HEK293 (cell line): ENCODE results near the gene CRCP.

ENCODE experiments used
- CTCF ChIA-PET: fragments of 350-600 bp; formaldehyde crosslinking; extraction: SDS; loops from one replicate; lab custom pipeline; 2021; ENCODE audit warnings: antibody characterized with exemption; lab: Yijun Ruan, JAX
- POLR2A ChIA-PET: fragments of 300-600 bp; formaldehyde crosslinking; extraction: SDS; loops from one replicate; lab custom pipeline; 2020; ENCODE audit warnings: antibody characterized with exemption, inconsistent platforms; lab: Yijun Ruan, JAX
- H3K27ac ChIP-seq: fragments of 200-500 bp; sonication (Bioruptor generic); 2 replicates; pipeline ENCODE4 v1.5.1; 2014; ENCODE audit warnings: low read depth, low read length, control low read depth, inconsistent platforms; ENCODE audit errors: extremely low read depth
- H3K36me3 ChIP-seq, 2 experiments: fragments of 200-500 bp in 1 of 2; sonication (Bioruptor generic) in 1 of 2; 1 replicate in 1 of 2; 2 replicates in 1 of 2; pipeline ENCODE4 v1.5.1; 2014 to 2017; ENCODE audit warnings: inconsistent platforms in 2 of 2, low read length in 2 of 2; ENCODE audit not compliant: control insufficient read depth in 2 of 2, insufficient read depth in 1 of 2
- H3K4me1 ChIP-seq: fragments of 200-500 bp; sonication (Bioruptor generic); 2 replicates; pipeline ENCODE4 v1.5.1; 2014; ENCODE audit warnings: mild to moderate bottlenecking, low read length, inconsistent platforms; ENCODE audit not compliant: control insufficient read depth, insufficient read depth
- H3K4me3 ChIP-seq: 2 replicates; pipeline ENCODE4 v1.5.1; 2011; ENCODE audit warnings: low read depth, mild to moderate bottlenecking, control low read depth, low read length, moderate library complexity
- H3K9me3 ChIP-seq: fragments of 200-500 bp; sonication (Bioruptor generic); 2 replicates; pipeline ENCODE4 v1.5.1; 2014; ENCODE audit warnings: low read depth, low read length, inconsistent platforms; ENCODE audit not compliant: control insufficient read depth, insufficient read depth
- GLIS1 ChIP-seq: fragments of 450-650 bp; formaldehyde crosslinking; IDR thresholded peaks from 2 replicates; pipeline ENCODE4 v1.5.1; 2016; ENCODE audit warnings: missing biosample characterization, missing genetic modification characterization
- KLF1 ChIP-seq: fragments of 450-650 bp; formaldehyde crosslinking; IDR thresholded peaks from 2 replicates; pipeline ENCODE4 v1.5.1; 2016; ENCODE audit warnings: missing biosample characterization, missing genetic modification characterization
- REPIN1 ChIP-seq: fragments of 450-650 bp; formaldehyde crosslinking; IDR thresholded peaks from 2 replicates; pipeline ENCODE4 v1.5.1; 2017; ENCODE audit warnings: missing biosample characterization, missing genetic modification characterization, low read depth
- SALL2 ChIP-seq: fragments of 450-650 bp; formaldehyde crosslinking; IDR thresholded peaks from 2 replicates; pipeline ENCODE4 v1.5.0; 2017; ENCODE audit warnings: missing biosample characterization, mild to moderate bottlenecking, missing genetic modification characterization, borderline replicate concordance
- ZBTB21 ChIP-seq: fragments of 450-650 bp; formaldehyde crosslinking; IDR thresholded peaks from 2 replicates; pipeline ENCODE4 v1.5.1; 2017; ENCODE audit warnings: missing biosample characterization, missing genetic modification characterization
- ZIC2 ChIP-seq: fragments of 450-650 bp; formaldehyde crosslinking; IDR thresholded peaks from 2 replicates; pipeline ENCODE4 v1.5.1; 2016; ENCODE audit warnings: missing biosample characterization, missing genetic modification characterization
- ZNF169 ChIP-seq: fragments of 450-650 bp; formaldehyde crosslinking; IDR thresholded peaks from 2 replicates; pipeline ENCODE4 v1.5.1; 2016; ENCODE audit warnings: missing biosample characterization, missing genetic modification characterization
- ZNF174 ChIP-seq: fragments of 450-650 bp; formaldehyde crosslinking; IDR thresholded peaks from 2 replicates; pipeline ENCODE4 v1.5.0; 2017; ENCODE audit warnings: missing biosample characterization, mild to moderate bottlenecking, missing genetic modification characterization
- ZNF184 ChIP-seq: fragments of 450-650 bp; IDR thresholded peaks from 2 replicates; pipeline ENCODE4 v1.5.1; 2018; ENCODE audit warnings: missing biosample characterization, mild to moderate bottlenecking, missing genetic modification characterization
- ZNF23 ChIP-seq: fragments of 450-650 bp; formaldehyde crosslinking; IDR thresholded peaks from 2 replicates; pipeline ENCODE4 v1.5.1; 2016; ENCODE audit warnings: missing biosample characterization, missing genetic modification characterization, borderline replicate concordance
- ZNF302 ChIP-seq: fragments of 450-650 bp; formaldehyde crosslinking; IDR thresholded peaks from 2 replicates; pipeline ENCODE4 v1.5.1; 2016; ENCODE audit warnings: missing biosample characterization, missing genetic modification characterization, low read depth
- ZNF521 ChIP-seq: fragments of 450-650 bp; formaldehyde crosslinking; IDR thresholded peaks from 2 replicates; pipeline ENCODE4 v1.5.1; 2017; ENCODE audit warnings: missing biosample characterization, mild to moderate bottlenecking, missing genetic modification characterization
- ZNF544 ChIP-seq: fragments of 450-650 bp; formaldehyde crosslinking; IDR thresholded peaks from 2 replicates; pipeline ENCODE4 v1.5.0; 2017; ENCODE audit warnings: missing biosample characterization, missing genetic modification characterization
- ZNF558 ChIP-seq: fragments of 450-650 bp; formaldehyde crosslinking; IDR thresholded peaks from 2 replicates; pipeline ENCODE4 v1.5.1; 2016; ENCODE audit warnings: missing biosample characterization, missing genetic modification characterization
- ZNF623 ChIP-seq: fragments of 450-650 bp; formaldehyde crosslinking; IDR thresholded peaks from 2 replicates; pipeline ENCODE4 v1.5.1; 2016; ENCODE audit warnings: missing biosample characterization, missing genetic modification characterization
- ZNF677 ChIP-seq: fragments of 450-650 bp; IDR thresholded peaks from 2 replicates; pipeline ENCODE4 v1.5.0; 2018; ENCODE audit warnings: missing biosample characterization, mild to moderate bottlenecking, missing genetic modification characterization, moderate library complexity
- ZNF701 ChIP-seq: fragments of 450-650 bp; formaldehyde crosslinking; IDR thresholded peaks from 2 replicates; pipeline ENCODE4 v1.5.1; 2016; ENCODE audit warnings: missing biosample characterization, missing genetic modification characterization
- ZNF776 ChIP-seq: fragments of 450-650 bp; formaldehyde crosslinking; IDR thresholded peaks from 2 replicates; pipeline ENCODE4 v1.5.0; 2017; ENCODE audit warnings: missing biosample characterization, missing genetic modification characterization, borderline replicate concordance
- ZNF843 ChIP-seq: fragments of 450-650 bp; formaldehyde crosslinking; IDR thresholded peaks from 2 replicates; pipeline ENCODE4 v1.5.1; 2016; ENCODE audit warnings: missing biosample characterization, missing genetic modification characterization
- TF ChIP-seq, protein P1 (sequence below): fragments of 450-650 bp; formaldehyde crosslinking; IDR thresholded peaks from 2 replicates; pipeline ENCODE4 v1.5.1; 2016; ENCODE audit warnings: missing biosample characterization, missing genetic modification characterization
- TF ChIP-seq, protein P2 (sequence below): fragments of 450-650 bp; formaldehyde crosslinking; IDR thresholded peaks from 2 replicates; pipeline ENCODE4 v1.5.1; 2016; ENCODE audit warnings: missing biosample characterization, missing genetic modification characterization
- TF ChIP-seq, protein P3 (sequence below): fragments of 450-650 bp; formaldehyde crosslinking; IDR thresholded peaks from 2 replicates; pipeline ENCODE4 v1.5.1; 2016; ENCODE audit warnings: missing biosample characterization, missing genetic modification characterization
- TF ChIP-seq, protein P4 (sequence below): fragments of 450-650 bp; formaldehyde crosslinking; IDR thresholded peaks from 2 replicates; pipeline ENCODE4 v1.5.1; 2016; ENCODE audit warnings: missing biosample characterization, missing genetic modification characterization

CRCP gene

DNA sequence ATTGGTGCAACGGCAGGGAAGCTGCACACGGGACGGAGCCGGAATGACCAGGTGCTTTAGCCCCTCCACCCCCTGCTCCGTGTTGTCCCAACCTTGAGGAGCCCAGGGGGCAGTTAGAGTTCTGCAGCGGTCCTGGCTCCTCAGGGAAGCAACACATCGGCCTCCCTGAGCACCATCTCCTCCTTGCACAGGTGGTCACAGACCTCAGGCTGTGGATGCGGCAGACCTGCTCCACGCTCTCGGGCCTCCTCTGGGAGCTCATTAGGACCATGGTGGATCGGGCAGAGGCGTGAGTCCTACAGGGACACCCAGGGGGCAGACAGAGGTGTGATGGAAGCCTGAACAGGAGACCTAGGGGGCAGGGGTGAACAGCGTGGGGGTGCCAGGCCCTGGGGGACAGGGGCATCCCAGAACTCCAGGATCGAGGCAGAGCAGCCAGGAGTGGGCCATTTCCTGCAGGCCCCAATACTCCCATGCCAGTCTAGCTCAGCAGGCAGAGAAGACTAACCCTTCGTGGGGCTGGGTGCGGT, 31.7 kb upstream of the CRCP start (continued):
- TF ChIP-seq ZNF521 (tag by site-specific recombination) (no peak), ZNF558 (tag by site-specific recombination) (no peak)

DNA sequence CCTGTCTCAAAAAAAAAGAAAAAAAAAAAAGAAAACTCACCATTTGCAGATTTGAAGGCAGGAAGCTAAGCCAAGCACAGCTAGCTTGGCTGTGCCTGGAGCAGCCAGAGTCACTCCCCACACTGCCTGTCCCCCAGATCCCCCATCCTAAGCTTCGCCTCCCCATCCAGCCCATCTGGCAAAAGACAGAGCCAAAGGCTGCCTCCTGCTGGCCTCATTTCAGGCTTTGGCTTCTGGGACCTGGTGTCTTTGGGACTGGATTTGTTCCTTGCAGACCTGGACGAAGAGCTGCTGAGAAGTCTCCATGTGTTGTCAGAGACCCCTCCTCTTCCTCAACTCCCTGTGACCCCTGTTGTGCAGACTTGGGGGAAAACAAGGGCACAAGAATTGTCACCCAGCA, 31.0 kb upstream of the CRCP start:
- TF ChIP-seq REPIN1 (tag by site-specific recombination) (no peak), ZNF174 (tag by site-specific recombination) (no peak), ZBTB21 (tag by site-specific recombination) (no peak), ZNF544 (tag by site-specific recombination) (no peak), ZNF169 (tag by site-specific recombination) (no peak), ZNF23 (tag by site-specific recombination) (no peak), ZNF623 (tag by site-specific recombination) (no peak), ZNF843 (tag by site-specific recombination) (no peak)
- TF ChIP-seq, protein P1, sequence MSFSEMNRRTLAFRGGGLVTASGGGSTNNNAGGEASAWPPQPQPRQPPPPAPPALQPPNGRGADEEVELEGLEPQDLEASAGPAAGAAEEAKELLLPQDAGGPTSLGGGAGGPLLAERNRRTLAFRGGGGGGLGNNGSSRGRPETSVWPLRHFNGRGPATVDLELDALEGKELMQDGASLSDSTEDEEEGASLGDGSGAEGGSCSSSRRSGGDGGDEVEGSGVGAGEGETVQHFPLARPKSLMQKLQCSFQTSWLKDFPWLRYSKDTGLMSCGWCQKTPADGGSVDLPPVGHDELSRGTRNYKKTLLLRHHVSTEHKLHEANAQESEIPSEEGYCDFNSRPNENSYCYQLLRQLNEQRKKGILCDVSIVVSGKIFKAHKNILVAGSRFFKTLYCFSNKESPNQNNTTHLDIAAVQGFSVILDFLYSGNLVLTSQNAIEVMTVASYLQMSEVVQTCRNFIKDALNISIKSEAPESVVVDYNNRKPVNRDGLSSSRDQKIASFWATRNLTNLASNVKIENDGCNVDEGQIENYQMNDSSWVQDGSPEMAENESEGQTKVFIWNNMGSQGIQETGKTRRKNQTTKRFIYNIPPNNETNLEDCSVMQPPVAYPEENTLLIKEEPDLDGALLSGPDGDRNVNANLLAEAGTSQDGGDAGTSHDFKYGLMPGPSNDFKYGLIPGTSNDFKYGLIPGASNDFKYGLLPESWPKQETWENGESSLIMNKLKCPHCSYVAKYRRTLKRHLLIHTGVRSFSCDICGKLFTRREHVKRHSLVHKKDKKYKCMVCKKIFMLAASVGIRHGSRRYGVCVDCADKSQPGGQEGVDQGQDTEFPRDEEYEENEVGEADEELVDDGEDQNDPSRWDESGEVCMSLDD (tag by site-specific recombination) = no peak
- TF ChIP-seq, protein P2, sequence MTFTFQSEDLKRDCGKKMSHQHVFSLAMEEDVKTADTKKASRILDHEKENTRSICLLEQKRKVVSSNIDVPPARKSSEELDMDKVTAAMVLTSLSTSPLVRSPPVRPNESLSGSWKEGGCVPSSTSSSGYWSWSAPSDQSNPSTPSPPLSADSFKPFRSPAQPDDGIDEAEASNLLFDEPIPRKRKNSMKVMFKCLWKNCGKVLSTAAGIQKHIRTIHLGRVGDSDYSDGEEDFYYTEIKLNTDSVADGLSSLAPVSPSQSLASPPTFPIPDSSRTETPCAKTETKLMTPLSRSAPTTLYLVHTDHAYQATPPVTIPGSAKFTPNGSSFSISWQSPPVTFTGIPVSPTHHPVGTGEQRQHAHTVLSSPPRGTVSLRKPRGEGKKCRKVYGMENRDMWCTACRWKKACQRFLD (tag by site-specific recombination) = no peak
- POLR2A ChIA-PET = interaction anchor here (1.1 kb wide), 1 partner anchor 8 kb away, joined by 8 read pairs; the partner anchor contains the start of gene ASL
- H3K4me1 ChIP-seq = no peaks in the 10 kb centered on the region
- no peak overlapping the region for H3K27ac ChIP-seq
- H3K9me3 ChIP-seq = no peaks in the 10 kb centered on the region
- H3K36me3 ChIP-seq = no peaks in the 10 kb centered on the region; a peak in 1 of 3 replicates
- H3K4me3 ChIP-seq = no peak overlapping the region
- CTCF ChIA-PET = interaction anchor here (0.6 to 0.7 kb wide), 2 partner anchors 12 to 404 kb away, joined by 3 to 4 read pairs; no protein-coding TSS in a partner anchor

DNA sequence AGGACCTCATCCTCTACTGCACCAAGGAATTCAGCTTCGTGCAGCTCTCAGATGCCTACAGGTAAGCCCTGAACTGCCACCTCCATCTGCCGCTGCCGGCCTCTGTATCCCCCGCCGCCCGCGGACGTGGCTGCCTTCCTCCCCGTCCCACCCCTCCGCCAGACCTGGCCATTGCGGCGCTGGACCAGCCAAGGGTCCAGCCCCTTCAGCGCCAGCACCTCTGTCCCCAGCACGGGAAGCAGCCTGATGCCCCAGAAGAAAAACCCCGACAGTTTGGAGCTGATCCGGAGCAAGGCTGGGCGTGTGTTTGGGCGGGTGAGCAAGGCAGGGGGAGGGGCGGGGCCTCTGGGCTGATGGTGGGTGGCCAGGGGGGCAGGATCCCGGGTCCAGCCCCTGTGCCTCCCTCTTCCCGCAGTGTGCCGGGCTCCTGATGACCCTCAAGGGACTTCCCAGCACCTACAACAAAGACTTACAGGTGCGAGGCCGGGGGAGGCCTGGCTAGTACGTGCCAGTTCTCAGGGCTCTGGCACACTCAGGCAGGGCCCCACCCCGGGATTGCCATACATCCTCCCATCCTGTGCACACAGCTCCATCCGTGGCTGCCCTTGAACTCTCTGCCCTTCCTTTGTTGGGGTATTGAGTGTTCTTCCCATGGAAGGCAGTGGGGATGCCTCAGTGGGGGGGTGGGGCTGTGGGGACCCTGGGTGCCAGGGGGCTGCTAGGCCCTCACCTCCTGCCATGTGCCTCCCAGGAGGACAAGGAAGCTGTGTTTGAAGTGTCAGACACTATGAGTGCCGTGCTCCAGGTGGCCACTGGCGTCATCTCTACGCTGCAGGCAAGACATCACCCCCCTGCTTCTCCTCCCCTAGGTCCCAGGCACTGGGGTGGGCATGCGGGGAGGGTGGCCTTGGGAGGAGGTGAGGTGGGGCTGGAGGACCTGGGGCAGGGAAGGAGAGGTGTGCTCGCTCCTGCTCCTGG, 25.5 kb upstream of the CRCP start:
- Histone ChIP-seq H3K27ac (no peak overlapping the region), H3K9me3 (no peaks in the 10 kb centered on the region), H3K4me3 (no peak overlapping the region), H3K36me3 (no peaks in the 10 kb centered on the region; a peak in 1 of 3 replicates), H3K4me1 (no peaks in the 10 kb centered on the region)
- POLR2A ChIA-PET = interaction anchor here (1.2 kb wide), 1 partner anchor 13 kb away, joined by 3 read pairs; the partner anchor contains the start of gene ASL
- CTCF ChIA-PET = no interaction called here
- TF ChIP-seq, protein P3, sequence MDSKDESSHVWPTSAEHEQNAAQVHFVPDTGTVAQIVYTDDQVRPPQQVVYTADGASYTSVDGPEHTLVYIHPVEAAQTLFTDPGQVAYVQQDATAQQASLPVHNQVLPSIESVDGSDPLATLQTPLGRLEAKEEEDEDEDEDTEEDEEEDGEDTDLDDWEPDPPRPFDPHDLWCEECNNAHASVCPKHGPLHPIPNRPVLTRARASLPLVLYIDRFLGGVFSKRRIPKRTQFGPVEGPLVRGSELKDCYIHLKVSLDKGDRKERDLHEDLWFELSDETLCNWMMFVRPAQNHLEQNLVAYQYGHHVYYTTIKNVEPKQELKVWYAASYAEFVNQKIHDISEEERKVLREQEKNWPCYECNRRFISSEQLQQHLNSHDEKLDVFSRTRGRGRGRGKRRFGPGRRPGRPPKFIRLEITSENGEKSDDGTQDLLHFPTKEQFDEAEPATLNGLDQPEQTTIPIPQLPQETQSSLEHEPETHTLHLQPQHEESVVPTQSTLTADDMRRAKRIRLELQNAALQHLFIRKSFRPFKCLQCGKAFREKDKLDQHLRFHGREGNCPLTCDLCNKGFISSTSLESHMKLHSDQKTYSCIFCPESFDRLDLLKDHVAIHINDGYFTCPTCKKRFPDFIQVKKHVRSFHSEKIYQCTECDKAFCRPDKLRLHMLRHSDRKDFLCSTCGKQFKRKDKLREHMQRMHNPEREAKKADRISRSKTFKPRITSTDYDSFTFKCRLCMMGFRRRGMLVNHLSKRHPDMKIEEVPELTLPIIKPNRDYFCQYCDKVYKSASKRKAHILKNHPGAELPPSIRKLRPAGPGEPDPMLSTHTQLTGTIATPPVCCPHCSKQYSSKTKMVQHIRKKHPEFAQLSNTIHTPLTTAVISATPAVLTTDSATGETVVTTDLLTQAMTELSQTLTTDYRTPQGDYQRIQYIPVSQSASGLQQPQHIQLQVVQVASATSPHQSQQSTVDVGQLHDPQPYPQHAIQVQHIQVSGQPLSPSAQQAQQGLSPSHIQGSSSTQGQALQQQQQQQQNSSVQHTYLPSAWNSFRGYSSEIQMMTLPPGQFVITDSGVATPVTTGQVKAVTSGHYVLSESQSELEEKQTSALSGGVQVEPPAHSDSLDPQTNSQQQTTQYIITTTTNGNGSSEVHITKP (tag by site-specific recombination) = no peak
- TF ChIP-seq ZNF184 (no peak), ZNF701 (no peak), ZNF776 (tag by site-specific recombination) (no peak), KLF1 (tag by site-specific recombination) (0 out of 2 replicates have a peak, but pooled peaks have one; percentile 54), ZNF302 (tag by site-specific recombination) (no peak), SALL2 (tag by site-specific recombination) (no peak), ZIC2 (tag by site-specific recombination) (peak; percentile 57), ZNF677 (tag by site-specific recombination) (no peak), GLIS1 (tag by site-specific recombination) (peak; percentile 60)
- TF ChIP-seq, protein P4, sequence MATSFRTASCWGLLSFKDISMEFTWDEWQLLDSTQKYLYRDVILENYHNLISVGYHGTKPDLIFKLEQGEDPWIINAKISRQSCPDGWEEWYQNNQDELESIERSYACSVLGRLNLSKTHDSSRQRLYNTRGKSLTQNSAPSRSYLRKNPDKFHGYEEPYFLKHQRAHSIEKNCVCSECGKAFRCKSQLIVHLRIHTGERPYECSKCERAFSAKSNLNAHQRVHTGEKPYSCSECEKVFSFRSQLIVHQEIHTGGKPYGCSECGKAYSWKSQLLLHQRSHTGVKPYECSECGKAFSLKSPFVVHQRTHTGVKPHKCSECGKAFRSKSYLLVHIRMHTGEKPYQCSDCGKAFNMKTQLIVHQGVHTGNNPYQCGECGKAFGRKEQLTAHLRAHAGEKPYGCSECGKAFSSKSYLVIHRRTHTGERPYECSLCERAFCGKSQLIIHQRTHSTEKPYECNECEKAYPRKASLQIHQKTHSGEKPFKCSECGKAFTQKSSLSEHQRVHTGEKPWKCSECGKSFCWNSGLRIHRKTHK (tag by site-specific recombination) = no peak
